Measurements from ENCODE around the gene FBLN2. TPM values are rescaled to one million over a fixed set of nuclear protein-coding genes. Genes with fewer than 3 reads are reported as not detected.

The FBLN2 gene
- total and polyA plus RNA-seq, 4 donors = 4.3 to 43.4 (median 21.1) TPM

- H3K36me3 ChIP-seq (ENCODE audit: control insufficient read depth in 4 of 4, insufficient read depth in 4 of 4, low read length in 4 of 4) = peaks cover 0 to 18% (median 4%) of the 10 kb centered on the region in 4 donors
- peaks cover 0 to 5% (median 2%) of the 10 kb centered on the region in 5 donors for H3K4me1 ChIP-seq (ENCODE audit: control insufficient read depth in 5 of 5, insufficient read depth in 5 of 5, low read length in 5 of 5)
- H3K9ac ChIP-seq (ENCODE audit: insufficient read depth in 1 of 2, low read length in 2 of 2) = no peak overlapping the region
- no peak for TF ChIP-seq CTCF (IDR thresholded peaks at IDR 0.05; ENCODE audit: control extremely low read depth, extremely low read depth)
- no peak for ATAC-seq (ENCODE audit: insufficient read depth, low FRiP score)
- no peaks in the 10 kb centered on the region for H3K27me3 ChIP-seq (ENCODE audit: control insufficient read depth in 3 of 3, insufficient read depth in 3 of 3, low read length in 2 of 3)
- 94 to 98% methylated on average over 4 of the region's 4 CpGs for WGBS, 2 donors
- H3K9me3 ChIP-seq (ENCODE audit: control insufficient read depth in 4 of 4, insufficient read depth in 3 of 4, low read length in 3 of 4) = no peaks in the 10 kb centered on the region
- no peak overlapping the region for H3K4me3 ChIP-seq
- H3K27ac ChIP-seq (ENCODE audit: low read depth in 1 of 2, low read length in 1 of 2) = no peak overlapping the region
- no peak for DNase-seq
These were observed 47.9 kb upstream of the FBLN2 start for GRCh38 chr3:13501056-13501455.

GRCh38 chr3:13501521-13501920 is 47.4 kb upstream of the FBLN2 start:
- Histone ChIP-seq H3K4me1 (ENCODE audit: control insufficient read depth in 5 of 5, insufficient read depth in 5 of 5, low read length in 5 of 5) (peaks cover 0 to 3% (median under 1%) of the 10 kb centered on the region in 5 donors), H3K9ac (ENCODE audit: insufficient read depth in 1 of 2, low read length in 2 of 2) (no peak overlapping the region), H3K27me3 (ENCODE audit: control insufficient read depth in 3 of 3, insufficient read depth in 3 of 3, low read length in 2 of 3) (no peaks in the 10 kb centered on the region), H3K4me3 (no peak overlapping the region), H3K27ac (ENCODE audit: low read depth in 1 of 2, low read length in 1 of 2) (no peak overlapping the region), H3K9me3 (ENCODE audit: control insufficient read depth in 4 of 4, insufficient read depth in 3 of 4, low read length in 3 of 4) (no peaks in the 10 kb centered on the region), H3K36me3 (ENCODE audit: control insufficient read depth in 4 of 4, insufficient read depth in 4 of 4, low read length in 4 of 4) (peaks cover 0 to 18% (median 4%) of the 10 kb centered on the region in 4 donors)
- WGBS, 2 donors = 88 to 93% methylated on average over 4 of the region's 4 CpGs
- DNase-seq = no peak
- no peak for TF ChIP-seq CTCF (IDR thresholded peaks at IDR 0.05; ENCODE audit: control extremely low read depth, extremely low read depth)
- no peak for ATAC-seq (ENCODE audit: insufficient read depth, low FRiP score)

- TF ChIP-seq CTCF (IDR thresholded peaks at IDR 0.05; ENCODE audit: control extremely low read depth, extremely low read depth) = no peak
- WGBS, 2 donors = 94 to 95% methylated on average over 18 of the region's 18 CpGs
- Histone ChIP-seq H3K9ac (ENCODE audit: insufficient read depth in 1 of 2, low read length in 2 of 2) (no peak overlapping the region), H3K27me3 (ENCODE audit: control insufficient read depth in 3 of 3, insufficient read depth in 3 of 3, low read length in 2 of 3) (no peaks in the 10 kb centered on the region), H3K9me3 (ENCODE audit: control insufficient read depth in 4 of 4, insufficient read depth in 3 of 4, low read length in 3 of 4) (no peaks in the 10 kb centered on the region), H3K4me1 (ENCODE audit: control insufficient read depth in 5 of 5, insufficient read depth in 5 of 5, low read length in 5 of 5) (no peaks in the 10 kb centered on the region), H3K36me3 (ENCODE audit: control insufficient read depth in 4 of 4, insufficient read depth in 4 of 4, low read length in 4 of 4) (peaks cover 0 to 18% (median 4%) of the 10 kb centered on the region in 4 donors), H3K4me3 (no peak overlapping the region), H3K27ac (ENCODE audit: low read depth in 1 of 2, low read length in 1 of 2) (no peak overlapping the region)
- no peak for DNase-seq
- ATAC-seq (ENCODE audit: insufficient read depth, low FRiP score) = no peak
These were observed 46.8 kb upstream of the FBLN2 start for GRCh38 chr3:13501958-13502790.

Measured in lung (tissue), 12 donors.